ENCODE results near the gene TSPEAR. TPM values are rescaled to one million over a fixed set of nuclear protein-coding genes. Genes with fewer than 3 reads are reported as not detected.

TSPEAR gene
- polyA plus RNA-seq, 1 of the 3 experiments (the other 2 are of a cell fraction) = 0.08 TPM

- no peak for DNase-seq
- CTCF ChIA-PET = interaction anchor here (0.9 kb wide), 1 partner anchor 280 kb away, joined by 3 read pairs; no protein-coding TSS in a partner anchor
- no peaks in the 10 kb centered on the region for H3K9me2 ChIP-seq
- no peak overlapping the region for H2AFZ ChIP-seq (ENCODE audit: low read depth)
- H4K20me1 ChIP-seq (ENCODE audit: insufficient read depth) = no peaks in the 10 kb centered on the region
- 0 out of 2 replicates have a peak, but pooled peaks cover 4% of the 10 kb centered on the region for H3K27me3 ChIP-seq (ENCODE audit: insufficient read depth)
- H3K4me3 ChIP-seq (ENCODE audit: low read depth in 2 of 2, low read length in 1 of 2) = no peak overlapping the region
- H3K4me2 ChIP-seq = no peak overlapping the region
- POLR2A ChIA-PET = no interaction called here
- no peaks in the 10 kb centered on the region for H3K36me3 ChIP-seq (replicated peaks in 1 of 2; ENCODE audit: control insufficient read depth in 1 of 2, insufficient read depth in 2 of 2, low read length in 1 of 2)
- TF ChIP-seq NRF1 (IDR thresholded peaks at IDR 0.05; ENCODE audit: low read depth, low read length) (no peak), SIN3A (IDR thresholded peaks at IDR 0.05; ENCODE audit: borderline replicate concordance, low read depth, low read length) (no peak), JUND (IDR thresholded peaks at IDR 0.05) (no peak), FOSL2 (IDR thresholded peaks at IDR 0.05; ENCODE audit: borderline replicate concordance, low read depth) (no peak), NFIC (IDR thresholded peaks at IDR 0.05; ENCODE audit: borderline replicate concordance) (no peak), FOXJ3 (CRISPR knock-in tag; IDR thresholded peaks at IDR 0.05) (no peak), YY1 (IDR thresholded peaks at IDR 0.05; ENCODE audit: low read depth) (no peak)
- H3K9me3 ChIP-seq = no peaks in the 10 kb centered on the region
- 45% methylated on average over 12 of the region's 21 CpGs for WGBS (ENCODE audit: low lambda C conversion rate)
- no peaks in the 10 kb centered on the region for H3K79me2 ChIP-seq (ENCODE audit: insufficient read depth)
- H3K9ac ChIP-seq = no peak overlapping the region
- H3K27ac ChIP-seq (ENCODE audit: low read depth in 2 of 2, low read length in 1 of 2) = no peak overlapping the region
- no peaks in the 10 kb centered on the region for H3F3A ChIP-seq (replicated peaks; ENCODE audit: insufficient read depth)
- peaks cover 0 to 9% of the 10 kb centered on the region in 2 experiments; a peak in 1 of 4 replicates for H3K4me1 ChIP-seq (ENCODE audit: control insufficient read depth in 1 of 2, insufficient read depth in 2 of 2, low read depth in 1 of 2, low read length in 1 of 2)
Measured at GRCh38 chr21:44512496-44513388, 198.6 kb downstream of the TSPEAR start.

GRCh38 chr21:44511938-44512275, 199.5 kb downstream of the TSPEAR start:
- H3K4me1 ChIP-seq (ENCODE audit: control insufficient read depth in 1 of 2, insufficient read depth in 2 of 2, low read depth in 1 of 2, low read length in 1 of 2) = peaks cover 0 to 6% of the 10 kb centered on the region in 2 experiments; a peak in 1 of 4 replicates
- TF ChIP-seq MEF2A (IDR thresholded peaks at IDR 0.05; ENCODE audit: borderline replicate concordance, low read depth) = no peak
- TF ChIP-seq MXI1 (IDR thresholded peaks at IDR 0.05; ENCODE audit: low read depth, low read length) = no peak
- TF ChIP-seq TCF12 (IDR thresholded peaks at IDR 0.05) = no peak
- ChIA-PET POLR2A (no interaction called here), CTCF (interaction anchor here (1.0 to 3.4 kb wide), 2 partner anchors 18 to 282 kb away, joined by 3 to 31 read pairs; no protein-coding TSS in a partner anchor)
- no peak overlapping the region for H2AFZ ChIP-seq (ENCODE audit: low read depth)
- no peak overlapping the region for H3K27ac ChIP-seq (ENCODE audit: low read depth in 2 of 2, low read length in 1 of 2)
- H3K9ac ChIP-seq = no peak overlapping the region
- H4K20me1 ChIP-seq (ENCODE audit: insufficient read depth) = no peaks in the 10 kb centered on the region
- H3K36me3 ChIP-seq (replicated peaks in 1 of 2; ENCODE audit: control insufficient read depth in 1 of 2, insufficient read depth in 2 of 2, low read length in 1 of 2) = no peaks in the 10 kb centered on the region
- no peaks in the 10 kb centered on the region for H3K9me3 ChIP-seq
- no peak overlapping the region for H3K4me2 ChIP-seq
- WGBS (ENCODE audit: low lambda C conversion rate) = 58% methylated on average over 8 of the region's 8 CpGs
- no peaks in the 10 kb centered on the region for H3K9me2 ChIP-seq
- no peaks in the 10 kb centered on the region for H3K79me2 ChIP-seq (ENCODE audit: insufficient read depth)
- DNase-seq = no peak
- H3K27me3 ChIP-seq (ENCODE audit: insufficient read depth) = 0 out of 2 replicates have a peak, but pooled peaks cover 9% of the 10 kb centered on the region
- no peaks in the 10 kb centered on the region for H3F3A ChIP-seq (replicated peaks; ENCODE audit: insufficient read depth)
- no peak overlapping the region for H3K4me3 ChIP-seq (ENCODE audit: low read depth in 2 of 2, low read length in 1 of 2)

GRCh38 chr21:44511219-44511937, 200.0 kb downstream of the TSPEAR start:
- WGBS (ENCODE audit: low lambda C conversion rate) = 59% methylated on average over 10 of the region's 11 CpGs
- POLR2A ChIA-PET = no interaction called here
- H3K4me1 ChIP-seq (ENCODE audit: control insufficient read depth in 1 of 2, insufficient read depth in 2 of 2, low read depth in 1 of 2, low read length in 1 of 2) = peaks cover 0 to under 1% of the 10 kb centered on the region in 2 experiments; a peak in 1 of 4 replicates
- DNase-seq = no peak
- no peaks in the 10 kb centered on the region for H3K79me2 ChIP-seq (ENCODE audit: insufficient read depth)
- H3K36me3 ChIP-seq (replicated peaks in 1 of 2; ENCODE audit: control insufficient read depth in 1 of 2, insufficient read depth in 2 of 2, low read length in 1 of 2) = no peaks in the 10 kb centered on the region
- CTCF ChIA-PET = interaction anchor here (0.6 to 3.4 kb wide), 14 partner anchors 8 to 282 kb away, joined by 3 to 31 read pairs (median 4); partner anchors contain the start of gene KRTAP10-12
- no peak overlapping the region for H2AFZ ChIP-seq (ENCODE audit: low read depth)
- no peaks in the 10 kb centered on the region for H3F3A ChIP-seq (replicated peaks; ENCODE audit: insufficient read depth)
- no peaks in the 10 kb centered on the region for H3K9me3 ChIP-seq
- no peaks in the 10 kb centered on the region for H4K20me1 ChIP-seq (ENCODE audit: insufficient read depth)
- H3K9ac ChIP-seq = no peak overlapping the region
- H3K9me2 ChIP-seq = no peaks in the 10 kb centered on the region
- no peak overlapping the region for H3K27ac ChIP-seq (ENCODE audit: low read depth in 2 of 2, low read length in 1 of 2)
- 0 out of 2 replicates have a peak, but pooled peaks cover 9% of the 10 kb centered on the region for H3K27me3 ChIP-seq (ENCODE audit: insufficient read depth)
- no peak overlapping the region for H3K4me2 ChIP-seq
- H3K4me3 ChIP-seq (ENCODE audit: low read depth in 2 of 2, low read length in 1 of 2) = no peak overlapping the region
- TF ChIP-seq CHD2 (IDR thresholded peaks at IDR 0.05; ENCODE audit: low read length, partially characterized antibody) (no peak), USF1 (IDR thresholded peaks at IDR 0.05; ENCODE audit: borderline replicate concordance, low read depth) (no peak), RXRA (IDR thresholded peaks at IDR 0.05; ENCODE audit: borderline replicate concordance, low read depth) (no peak), CTCF (IDR thresholded peaks at IDR 0.05) (no peak), TAF1 (IDR thresholded peaks at IDR 0.05; ENCODE audit: borderline replicate concordance, low read depth, low read length) (no peak), TEAD4 (IDR thresholded peaks at IDR 0.05; ENCODE audit: borderline replicate concordance, insufficient read depth) (no peak), NFIC (IDR thresholded peaks at IDR 0.05; ENCODE audit: borderline replicate concordance) (no peak), FOXJ3 (CRISPR knock-in tag; IDR thresholded peaks at IDR 0.05) (no peak), RFX5 (IDR thresholded peaks at IDR 0.05; ENCODE audit: low read length) (no peak), RCOR1 (IDR thresholded peaks at IDR 0.05; ENCODE audit: low read length) (no peak), RAD21 (IDR thresholded peaks at IDR 0.05; ENCODE audit: low read length) (no peak)

All from SK-N-SH (cell line).